WTC11 (cell line): Measurements from ENCODE around the gene TTC7B. TPM values are rescaled to one million over a fixed set of nuclear protein-coding genes. Genes with fewer than 3 reads are reported as not detected.

Source experiments
- ATAC-seq: fragments of 200-7000 bp; cut with Tn5 transposase; 2 replicates; pipeline ENCODE4 v1.10.0; 2021; ENCODE audit warnings: mild to moderate bottlenecking, moderate library complexity
- CTCF ChIA-PET: fragments of 300-600 bp; sonication (Branson Sonifier 250); formaldehyde crosslinking; loops from one replicate; lab custom pipeline; 2021; ENCODE audit warnings: antibody characterized with exemption; lab: Charles Lee
- POLR2A ChIA-PET: fragments of 350-600 bp; sonication (Branson Sonifier 250); formaldehyde crosslinking; loops from one replicate; lab custom pipeline; 2021; ENCODE audit warnings: antibody characterized with exemption; lab: Charles Lee
- DNase-seq: peaks from one replicate; pipeline ENCODE4 v3.0.0; 2021; ENCODE audit warnings: low spot score
- H3K27ac Mint-ChIP-seq: 2 replicates; pipeline ENCODE4 v1.8.0; 2021; ENCODE audit warnings: mixed read lengths
- H3K27me3 Mint-ChIP-seq: 2 replicates; pipeline ENCODE4 v1.8.0; 2021; ENCODE audit warnings: low read depth, mild to moderate bottlenecking, moderate library complexity, mixed read lengths
- H3K36me3 Mint-ChIP-seq: 2 replicates; pipeline ENCODE4 v1.8.0; 2021; ENCODE audit warnings: mixed read lengths
- H3K4me1 Mint-ChIP-seq: 2 replicates; pipeline ENCODE4 v1.8.0; 2022; ENCODE audit warnings: mixed read lengths
- H3K4me3 Mint-ChIP-seq: 2 replicates; pipeline ENCODE4 v1.8.0; 2021; ENCODE audit warnings: mild to moderate bottlenecking, moderate library complexity, mixed read lengths
- H3K9me3 Mint-ChIP-seq: 2 replicates; pipeline ENCODE4 v1.8.0; 2021; ENCODE audit warnings: mixed read lengths
- ATF6 ChIP-seq: sonication (generic); formaldehyde crosslinking; IDR thresholded peaks from 2 replicates; pipeline ENCODE4 v1.8.1; 2023; ENCODE audit warnings: mild to moderate bottlenecking, missing genetic modification reagents
- CREB1 ChIP-seq: sonication (generic); formaldehyde crosslinking; IDR thresholded peaks from 2 replicates; pipeline ENCODE4 v1.8.0; 2023; ENCODE audit warnings: mild to moderate bottlenecking, missing genetic modification reagents
- CREM ChIP-seq: sonication (generic); formaldehyde crosslinking; IDR thresholded peaks from 2 replicates; pipeline ENCODE4 v1.8.1; 2022; ENCODE audit warnings: mild to moderate bottlenecking, missing genetic modification reagents, moderate library complexity
- ESRRA ChIP-seq: sonication (generic); formaldehyde crosslinking; IDR thresholded peaks from 2 replicates; pipeline ENCODE4 v1.8.1; 2022; ENCODE audit warnings: mild to moderate bottlenecking, missing genetic modification reagents, borderline replicate concordance
- GTF2I ChIP-seq: fragments of 250-450 bp; sonication (Bioruptor Pico); conservative IDR thresholded peaks from 2 replicates; pipeline ENCODE4 v1.4.0; 2021; ENCODE audit warnings: mild to moderate bottlenecking
- IRF2 ChIP-seq: sonication (generic); formaldehyde crosslinking; IDR thresholded peaks from 2 replicates; pipeline ENCODE4 v1.8.0; 2022; ENCODE audit warnings: low read depth, missing genetic modification reagents, borderline replicate concordance
- PREB ChIP-seq: sonication (generic); formaldehyde crosslinking; IDR thresholded peaks from 2 replicates; pipeline ENCODE4 v1.8.1; 2022; ENCODE audit warnings: mild to moderate bottlenecking, missing genetic modification reagents, moderate library complexity, borderline replicate concordance
- USF2 ChIP-seq: sonication (generic); formaldehyde crosslinking; IDR thresholded peaks from 2 replicates; pipeline ENCODE4 v1.8.1; 2023; ENCODE audit warnings: mild to moderate bottlenecking, missing genetic modification reagents, moderate library complexity
- ZNF396 ChIP-seq: fragments of 250-450 bp; sonication (Bioruptor Pico); IDR thresholded peaks from 2 replicates; pipeline ENCODE4 v1.8.0; 2021; ENCODE audit warnings: mild to moderate bottlenecking, moderate library complexity, borderline replicate concordance
- total RNA-seq: library from RNA; stranded (reverse); gene quantifications from 3 replicates; pipeline ENCODE4 v1.2.3, GENCODE V29; 2021
- TF ChIP-seq, protein P1 (sequence below): sonication (generic); formaldehyde crosslinking; conservative IDR thresholded peaks from 2 replicates; pipeline ENCODE4 v1.8.1; 2023; ENCODE audit warnings: mild to moderate bottlenecking, low read depth, missing genetic modification reagents, moderate library complexity
- TF ChIP-seq, protein P2 (sequence below): sonication (generic); formaldehyde crosslinking; IDR thresholded peaks from 2 replicates; pipeline ENCODE4 v1.8.1; 2023; ENCODE audit warnings: mild to moderate bottlenecking, moderate library complexity, missing genetic modification reagents
- TF ChIP-seq, protein P3 (sequence below): fragments of 250-450 bp; sonication (Bioruptor Pico); IDR thresholded peaks from 2 replicates; pipeline ENCODE4 v1.8.0; 2021; ENCODE audit warnings: mild to moderate bottlenecking
- TF ChIP-seq, protein P4 (sequence below): sonication (generic); formaldehyde crosslinking; IDR thresholded peaks from 2 replicates; pipeline ENCODE4 v1.8.0; 2022; ENCODE audit warnings: missing genetic modification reagents
- TF ChIP-seq, protein P5 (sequence below): sonication (generic); formaldehyde crosslinking; IDR thresholded peaks from 2 replicates; pipeline ENCODE4 v1.8.1; 2022; ENCODE audit warnings: low read depth, missing genetic modification reagents, borderline replicate concordance

The TTC7B gene
- total RNA-seq, 1 experiment from 2014 or later = 27.6 TPM

GRCh38 chr14:90593254-90594040 lies 222.8 kb downstream of the TTC7B start (continued):
- no peak for TF ChIP-seq USF2 (CRISPR knock-in tag)
- TF ChIP-seq CREB1 = no peak
- TF ChIP-seq ATF6 (CRISPR knock-in tag) = no peak
- no peak for TF ChIP-seq GTF2I (CRISPR knock-in tag)
- TF ChIP-seq, protein P1, sequence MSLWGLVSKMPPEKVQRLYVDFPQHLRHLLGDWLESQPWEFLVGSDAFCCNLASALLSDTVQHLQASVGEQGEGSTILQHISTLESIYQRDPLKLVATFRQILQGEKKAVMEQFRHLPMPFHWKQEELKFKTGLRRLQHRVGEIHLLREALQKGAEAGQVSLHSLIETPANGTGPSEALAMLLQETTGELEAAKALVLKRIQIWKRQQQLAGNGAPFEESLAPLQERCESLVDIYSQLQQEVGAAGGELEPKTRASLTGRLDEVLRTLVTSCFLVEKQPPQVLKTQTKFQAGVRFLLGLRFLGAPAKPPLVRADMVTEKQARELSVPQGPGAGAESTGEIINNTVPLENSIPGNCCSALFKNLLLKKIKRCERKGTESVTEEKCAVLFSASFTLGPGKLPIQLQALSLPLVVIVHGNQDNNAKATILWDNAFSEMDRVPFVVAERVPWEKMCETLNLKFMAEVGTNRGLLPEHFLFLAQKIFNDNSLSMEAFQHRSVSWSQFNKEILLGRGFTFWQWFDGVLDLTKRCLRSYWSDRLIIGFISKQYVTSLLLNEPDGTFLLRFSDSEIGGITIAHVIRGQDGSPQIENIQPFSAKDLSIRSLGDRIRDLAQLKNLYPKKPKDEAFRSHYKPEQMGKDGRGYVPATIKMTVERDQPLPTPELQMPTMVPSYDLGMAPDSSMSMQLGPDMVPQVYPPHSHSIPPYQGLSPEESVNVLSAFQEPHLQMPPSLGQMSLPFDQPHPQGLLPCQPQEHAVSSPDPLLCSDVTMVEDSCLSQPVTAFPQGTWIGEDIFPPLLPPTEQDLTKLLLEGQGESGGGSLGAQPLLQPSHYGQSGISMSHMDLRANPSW (CRISPR knock-in tag) = no peak
- TF ChIP-seq, all 79 proteins: peak for 0

DNA sequence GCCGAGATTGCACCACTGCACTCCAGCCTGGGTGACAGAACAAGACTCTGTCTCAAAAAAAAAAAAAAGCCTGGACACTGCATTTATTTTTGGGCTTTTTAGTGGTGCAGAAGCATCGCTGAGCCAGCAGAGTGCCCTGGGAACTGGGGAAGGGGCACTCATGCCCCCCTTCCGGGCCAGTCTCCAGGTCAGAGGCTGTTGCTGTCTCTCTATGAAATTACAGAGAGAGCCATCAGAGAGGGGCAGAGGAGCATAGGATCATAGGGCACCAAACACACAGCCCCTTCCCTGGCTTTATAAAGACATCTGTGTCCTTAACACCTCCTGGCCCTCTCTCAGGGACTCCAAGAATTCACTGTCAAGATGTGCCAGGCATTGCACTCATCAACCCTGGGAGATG lies 223.6 kb downstream of the TTC7B start:
- Mint-ChIP-seq H3K36me3 (no peaks in the 10 kb centered on the region), H3K27me3 (no peaks in the 10 kb centered on the region), H3K4me3 (no peak overlapping the region), H3K9me3 (no peaks in the 10 kb centered on the region), H3K27ac (no peak overlapping the region), H3K4me1 (peaks cover 11% of the 10 kb centered on the region)
- CTCF ChIA-PET = no interaction called here
- POLR2A ChIA-PET = no interaction called here
- DNase-seq (no peak), ATAC-seq (no peak)
- TF ChIP-seq, protein P2, sequence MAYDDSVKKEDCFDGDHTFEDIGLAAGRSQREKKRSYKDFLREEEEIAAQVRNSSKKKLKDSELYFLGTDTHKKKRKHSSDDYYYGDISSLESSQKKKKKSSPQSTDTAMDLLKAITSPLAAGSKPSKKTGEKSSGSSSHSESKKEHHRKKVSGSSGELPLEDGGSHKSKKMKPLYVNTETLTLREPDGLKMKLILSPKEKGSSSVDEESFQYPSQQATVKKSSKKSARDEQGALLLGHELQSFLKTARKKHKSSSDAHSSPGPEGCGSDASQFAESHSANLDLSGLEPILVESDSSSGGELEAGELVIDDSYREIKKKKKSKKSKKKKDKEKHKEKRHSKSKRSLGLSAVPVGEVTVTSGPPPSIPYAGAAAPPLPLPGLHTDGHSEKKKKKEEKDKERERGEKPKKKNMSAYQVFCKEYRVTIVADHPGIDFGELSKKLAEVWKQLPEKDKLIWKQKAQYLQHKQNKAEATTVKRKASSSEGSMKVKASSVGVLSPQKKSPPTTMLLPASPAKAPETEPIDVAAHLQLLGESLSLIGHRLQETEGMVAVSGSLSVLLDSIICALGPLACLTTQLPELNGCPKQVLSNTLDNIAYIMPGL = no peak
- TF ChIP-seq, protein P3, sequence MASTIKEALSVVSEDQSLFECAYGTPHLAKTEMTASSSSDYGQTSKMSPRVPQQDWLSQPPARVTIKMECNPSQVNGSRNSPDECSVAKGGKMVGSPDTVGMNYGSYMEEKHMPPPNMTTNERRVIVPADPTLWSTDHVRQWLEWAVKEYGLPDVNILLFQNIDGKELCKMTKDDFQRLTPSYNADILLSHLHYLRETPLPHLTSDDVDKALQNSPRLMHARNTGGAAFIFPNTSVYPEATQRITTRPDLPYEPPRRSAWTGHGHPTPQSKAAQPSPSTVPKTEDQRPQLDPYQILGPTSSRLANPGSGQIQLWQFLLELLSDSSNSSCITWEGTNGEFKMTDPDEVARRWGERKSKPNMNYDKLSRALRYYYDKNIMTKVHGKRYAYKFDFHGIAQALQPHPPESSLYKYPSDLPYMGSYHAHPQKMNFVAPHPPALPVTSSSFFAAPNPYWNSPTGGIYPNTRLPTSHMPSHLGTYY (CRISPR knock-in tag) = no peak
- no peak for TF ChIP-seq IRF2 (CRISPR knock-in tag)
- no peak for TF ChIP-seq ESRRA
- no peak for TF ChIP-seq CREM (CRISPR knock-in tag)
- TF ChIP-seq, protein P4, sequence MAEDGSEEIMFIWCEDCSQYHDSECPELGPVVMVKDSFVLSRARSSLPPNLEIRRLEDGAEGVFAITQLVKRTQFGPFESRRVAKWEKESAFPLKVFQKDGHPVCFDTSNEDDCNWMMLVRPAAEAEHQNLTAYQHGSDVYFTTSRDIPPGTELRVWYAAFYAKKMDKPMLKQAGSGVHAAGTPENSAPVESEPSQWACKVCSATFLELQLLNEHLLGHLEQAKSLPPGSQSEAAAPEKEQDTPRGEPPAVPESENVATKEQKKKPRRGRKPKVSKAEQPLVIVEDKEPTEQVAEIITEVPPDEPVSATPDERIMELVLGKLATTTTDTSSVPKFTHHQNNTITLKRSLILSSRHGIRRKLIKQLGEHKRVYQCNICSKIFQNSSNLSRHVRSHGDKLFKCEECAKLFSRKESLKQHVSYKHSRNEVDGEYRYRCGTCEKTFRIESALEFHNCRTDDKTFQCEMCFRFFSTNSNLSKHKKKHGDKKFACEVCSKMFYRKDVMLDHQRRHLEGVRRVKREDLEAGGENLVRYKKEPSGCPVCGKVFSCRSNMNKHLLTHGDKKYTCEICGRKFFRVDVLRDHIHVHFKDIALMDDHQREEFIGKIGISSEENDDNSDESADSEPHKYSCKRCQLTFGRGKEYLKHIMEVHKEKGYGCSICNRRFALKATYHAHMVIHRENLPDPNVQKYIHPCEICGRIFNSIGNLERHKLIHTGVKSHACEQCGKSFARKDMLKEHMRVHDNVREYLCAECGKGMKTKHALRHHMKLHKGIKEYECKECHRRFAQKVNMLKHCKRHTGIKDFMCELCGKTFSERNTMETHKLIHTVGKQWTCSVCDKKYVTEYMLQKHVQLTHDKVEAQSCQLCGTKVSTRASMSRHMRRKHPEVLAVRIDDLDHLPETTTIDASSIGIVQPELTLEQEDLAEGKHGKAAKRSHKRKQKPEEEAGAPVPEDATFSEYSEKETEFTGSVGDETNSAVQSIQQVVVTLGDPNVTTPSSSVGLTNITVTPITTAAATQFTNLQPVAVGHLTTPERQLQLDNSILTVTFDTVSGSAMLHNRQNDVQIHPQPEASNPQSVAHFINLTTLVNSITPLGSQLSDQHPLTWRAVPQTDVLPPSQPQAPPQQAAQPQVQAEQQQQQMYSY (CRISPR knock-in tag) = no peak
- TF ChIP-seq PREB (CRISPR knock-in tag) = no peak
- TF ChIP-seq, protein P5, sequence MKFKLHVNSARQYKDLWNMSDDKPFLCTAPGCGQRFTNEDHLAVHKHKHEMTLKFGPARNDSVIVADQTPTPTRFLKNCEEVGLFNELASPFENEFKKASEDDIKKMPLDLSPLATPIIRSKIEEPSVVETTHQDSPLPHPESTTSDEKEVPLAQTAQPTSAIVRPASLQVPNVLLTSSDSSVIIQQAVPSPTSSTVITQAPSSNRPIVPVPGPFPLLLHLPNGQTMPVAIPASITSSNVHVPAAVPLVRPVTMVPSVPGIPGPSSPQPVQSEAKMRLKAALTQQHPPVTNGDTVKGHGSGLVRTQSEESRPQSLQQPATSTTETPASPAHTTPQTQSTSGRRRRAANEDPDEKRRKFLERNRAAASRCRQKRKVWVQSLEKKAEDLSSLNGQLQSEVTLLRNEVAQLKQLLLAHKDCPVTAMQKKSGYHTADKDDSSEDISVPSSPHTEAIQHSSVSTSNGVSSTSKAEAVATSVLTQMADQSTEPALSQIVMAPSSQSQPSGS = no peak
- TF ChIP-seq ZNF396 = no peak
